Stimulated activated CD4-positive, alpha-beta T cell treated with anti-CD3 and anti-CD28 coated beads, Interleukin-15, amount 100 ng/mL, for 48 hours (primary cell): ENCODE measurements around the gene CD6.

Source experiments
- DNase-seq, 2 donors: peaks; one replicate each; pipeline ENCODE4 v3.0.0-alpha.2; 2020; ENCODE audit warnings: low read depth in 2 of 2

CD6 gene

DNA sequence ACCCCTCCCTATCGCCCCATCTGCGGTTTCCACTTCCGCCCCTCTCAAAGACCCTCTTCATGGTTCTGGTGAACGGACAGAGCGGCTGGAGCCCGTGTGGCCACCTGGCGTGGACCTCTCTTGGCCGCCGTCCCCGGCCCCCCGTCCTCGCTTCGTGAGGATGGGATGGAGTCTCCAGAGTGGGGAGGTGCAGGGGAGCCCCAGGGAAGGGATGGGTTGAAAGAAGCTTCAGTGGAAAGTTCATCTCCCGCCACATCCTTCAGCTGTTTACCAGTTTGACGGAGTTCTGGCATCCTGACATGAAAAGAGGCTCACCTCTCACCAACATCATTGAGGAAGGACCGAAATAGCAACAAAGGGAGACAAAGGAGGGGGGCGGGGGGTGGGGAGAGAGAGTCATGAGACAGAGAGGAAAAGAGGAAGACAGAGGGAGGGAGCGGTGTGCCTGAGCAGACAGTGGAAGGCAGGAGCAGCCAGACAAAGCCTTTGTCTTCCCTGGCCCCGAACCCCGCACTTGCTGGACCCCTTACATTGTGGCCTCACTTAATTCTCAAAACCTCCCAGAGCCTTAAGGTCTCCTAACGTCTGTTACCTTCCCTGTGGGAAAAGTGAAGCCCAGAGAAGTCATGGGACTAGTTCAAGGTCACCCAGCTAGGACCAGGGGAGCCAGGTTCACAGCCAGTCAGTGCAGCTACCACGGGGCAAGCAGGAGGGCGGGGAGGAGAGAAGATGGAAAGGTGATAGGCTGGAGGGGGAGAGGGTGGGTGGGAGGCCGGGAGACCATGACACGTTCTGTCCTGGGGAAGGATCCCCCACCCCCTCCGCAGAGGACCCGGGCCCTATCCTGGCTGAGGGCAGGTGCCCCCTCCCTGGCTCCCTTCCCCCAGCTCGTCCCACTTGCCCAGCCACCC, 54.9 kb downstream of the CD6 start:
- no peak for DNase-seq

DNA sequence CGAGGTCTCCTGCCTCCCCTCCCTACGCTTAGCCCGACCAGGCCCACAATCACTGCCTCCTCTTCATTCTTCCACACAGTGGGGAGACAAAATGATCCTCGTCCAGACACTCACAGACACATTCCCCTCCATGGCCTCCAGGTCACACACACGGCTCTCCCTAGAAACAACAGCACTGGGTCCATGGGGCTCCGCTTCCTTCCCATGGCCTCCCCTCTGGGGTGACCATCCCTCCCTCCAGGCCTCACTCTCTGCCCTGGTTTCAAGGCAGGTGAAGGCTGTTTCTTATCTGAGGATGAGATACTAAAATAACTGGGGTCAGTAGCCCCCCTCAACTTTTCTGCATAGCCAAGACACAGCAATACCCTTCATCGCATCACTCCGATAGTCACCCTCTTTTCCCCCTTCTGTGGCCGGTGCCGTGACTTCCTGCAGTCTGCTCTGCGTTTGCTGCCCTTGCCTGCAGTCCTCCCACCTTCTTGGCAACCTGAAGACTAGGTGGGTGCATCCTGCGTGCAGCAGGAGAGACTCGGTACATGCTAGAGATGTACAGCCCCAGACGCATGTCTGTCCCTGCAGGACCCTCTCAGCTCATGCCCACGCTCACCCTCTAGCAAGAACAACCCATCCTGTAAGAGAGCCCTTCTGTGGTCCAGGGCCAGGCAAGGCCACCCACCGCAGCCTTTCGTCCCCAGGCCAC, 55.8 kb downstream of the CD6 start:
- no peak for DNase-seq

DNA sequence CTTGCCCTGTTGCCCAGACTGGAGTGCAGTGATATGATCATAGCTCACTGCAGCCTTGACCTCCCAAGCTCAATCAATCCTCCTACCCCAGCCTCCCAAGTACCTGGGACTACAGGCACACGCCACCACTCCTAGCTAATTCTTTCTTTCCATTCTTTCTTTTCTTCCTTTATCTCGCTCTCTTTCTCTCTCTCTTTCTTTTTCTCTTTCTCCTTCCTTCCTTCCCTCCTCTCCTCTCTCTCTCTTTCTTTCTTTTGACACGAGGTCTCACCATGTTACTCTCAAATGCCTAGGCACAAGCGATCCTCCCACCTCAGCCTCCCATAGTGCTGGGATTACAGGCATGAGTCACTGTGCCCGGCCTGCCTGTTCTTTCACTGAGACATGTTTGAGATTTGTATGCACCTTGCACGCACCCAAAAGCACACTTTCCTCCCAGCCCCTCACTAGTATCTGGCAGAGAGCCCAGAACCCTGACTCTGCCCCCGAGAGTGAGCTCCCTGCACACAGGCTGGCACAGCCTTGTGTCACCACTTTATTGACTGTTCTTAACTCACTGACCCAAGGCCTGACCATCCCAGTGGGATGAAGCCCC, 56.8 kb downstream of the CD6 start:
- peak; percentile 68 for DNase-seq

DNA sequence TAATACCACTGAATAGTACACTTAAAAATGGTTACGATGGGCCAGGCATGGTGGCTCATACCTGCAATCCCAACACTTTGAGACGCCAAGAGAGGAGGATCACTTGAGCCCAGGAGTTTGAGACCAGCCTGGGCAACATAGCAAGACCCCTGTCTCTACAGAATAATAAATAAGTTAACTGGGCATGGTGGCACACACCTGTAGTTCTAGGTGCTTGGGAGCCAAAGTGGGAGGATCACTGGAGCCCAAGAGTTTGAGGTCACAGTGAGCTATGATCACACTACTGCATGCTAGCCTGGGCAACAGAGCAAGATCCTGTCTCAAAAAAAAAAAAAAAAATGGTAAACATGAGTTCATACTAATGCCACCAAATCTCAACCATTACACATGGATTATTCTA, 61.3 kb downstream of the CD6 start:
- no peak for DNase-seq

DNA sequence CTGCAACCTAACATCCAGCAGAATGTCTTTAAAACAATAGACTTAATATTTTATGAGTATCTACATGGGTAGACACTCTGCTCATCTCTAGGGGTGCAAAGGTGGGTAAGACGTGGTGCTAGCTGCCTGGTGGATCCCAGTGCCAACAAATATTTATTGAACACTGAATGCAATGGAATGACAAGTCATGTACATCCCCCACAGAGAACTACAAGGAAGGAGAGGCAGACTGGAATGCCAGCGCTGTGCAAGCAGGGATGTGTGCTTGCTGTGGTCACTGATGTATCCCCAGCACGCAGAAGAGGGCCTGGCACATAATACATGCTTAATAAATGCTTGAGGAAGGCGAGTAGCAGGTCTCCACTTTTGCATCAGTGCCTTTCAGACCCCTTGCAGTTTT, 61.9 kb downstream of the CD6 start:
- no peak for DNase-seq

DNA sequence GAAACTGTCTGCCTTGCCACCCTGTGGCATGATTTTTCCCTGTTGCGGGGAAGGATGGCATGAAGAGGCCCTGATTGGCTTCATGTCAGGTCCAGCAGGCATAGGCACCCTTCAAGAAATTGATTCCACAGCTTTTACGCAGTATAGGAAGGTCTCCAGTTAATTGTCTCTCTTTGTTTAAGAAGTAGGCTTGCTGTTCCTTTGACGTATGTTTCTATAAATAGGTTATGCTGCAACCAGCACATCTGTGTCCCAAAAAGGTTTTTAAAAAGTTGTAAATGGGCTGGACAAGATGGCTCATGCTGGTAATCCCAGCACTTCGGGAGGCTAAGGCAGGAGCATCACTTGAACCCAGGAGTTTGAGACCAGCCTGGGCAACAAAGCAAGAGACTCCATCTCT, 62.6 kb downstream of the CD6 start:
- no peak for DNase-seq

DNA sequence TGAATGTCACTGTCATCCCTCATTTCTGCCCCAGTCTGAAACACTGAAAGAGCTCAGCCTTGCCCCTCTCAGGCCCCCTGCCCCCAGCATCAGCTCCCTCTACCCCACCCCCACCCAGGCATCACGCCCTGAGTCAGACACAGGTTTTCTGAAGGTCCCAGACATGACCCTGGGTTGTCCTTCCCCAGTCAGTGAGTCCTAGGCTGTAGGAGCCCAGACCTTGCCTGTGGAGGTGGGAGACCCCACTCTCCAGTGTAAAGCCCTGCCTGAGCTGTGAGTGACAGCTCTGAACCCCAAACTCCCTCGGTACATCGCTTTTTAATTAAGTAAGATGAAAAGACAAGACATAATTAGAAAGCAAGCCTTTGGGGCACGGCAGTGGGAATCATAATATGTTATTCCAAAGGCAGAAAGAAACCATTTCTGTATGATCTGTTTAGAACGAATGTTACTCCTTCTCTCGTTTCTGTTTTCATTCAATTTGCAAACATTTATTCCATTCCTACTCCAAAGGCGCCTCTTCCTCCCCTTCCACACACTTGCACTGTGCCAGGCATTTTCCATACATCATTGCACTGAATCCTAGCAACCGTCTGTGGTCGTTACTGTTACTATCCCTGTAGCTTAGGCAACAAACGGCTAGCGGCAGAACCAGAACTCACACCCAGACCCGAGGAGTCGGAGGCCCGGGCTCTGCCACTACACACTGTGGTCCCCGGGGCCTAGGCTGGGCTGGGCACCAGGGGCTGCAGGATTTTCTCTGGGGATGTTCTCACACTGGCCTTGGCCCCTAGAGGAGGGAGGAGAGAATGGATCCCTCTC, 63.4 kb downstream of the CD6 start:
- DNase-seq, result no peak

DNA sequence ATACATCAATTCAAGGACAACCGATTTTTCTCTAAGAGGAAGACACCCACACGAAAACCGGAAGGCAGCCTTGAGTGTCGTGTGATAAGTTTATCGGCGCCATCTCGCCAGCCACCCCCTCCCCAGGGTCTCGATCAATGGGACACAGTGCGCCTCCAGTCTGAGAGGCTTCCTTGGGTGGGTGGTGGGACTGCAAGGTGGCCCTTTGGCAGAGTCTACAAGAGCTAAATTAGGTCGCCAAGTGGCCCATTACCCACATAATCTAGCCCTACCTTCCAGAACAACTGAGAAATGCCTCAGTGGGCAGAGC, 64.0 kb downstream of the CD6 start:
- no peak for DNase-seq

DNA sequence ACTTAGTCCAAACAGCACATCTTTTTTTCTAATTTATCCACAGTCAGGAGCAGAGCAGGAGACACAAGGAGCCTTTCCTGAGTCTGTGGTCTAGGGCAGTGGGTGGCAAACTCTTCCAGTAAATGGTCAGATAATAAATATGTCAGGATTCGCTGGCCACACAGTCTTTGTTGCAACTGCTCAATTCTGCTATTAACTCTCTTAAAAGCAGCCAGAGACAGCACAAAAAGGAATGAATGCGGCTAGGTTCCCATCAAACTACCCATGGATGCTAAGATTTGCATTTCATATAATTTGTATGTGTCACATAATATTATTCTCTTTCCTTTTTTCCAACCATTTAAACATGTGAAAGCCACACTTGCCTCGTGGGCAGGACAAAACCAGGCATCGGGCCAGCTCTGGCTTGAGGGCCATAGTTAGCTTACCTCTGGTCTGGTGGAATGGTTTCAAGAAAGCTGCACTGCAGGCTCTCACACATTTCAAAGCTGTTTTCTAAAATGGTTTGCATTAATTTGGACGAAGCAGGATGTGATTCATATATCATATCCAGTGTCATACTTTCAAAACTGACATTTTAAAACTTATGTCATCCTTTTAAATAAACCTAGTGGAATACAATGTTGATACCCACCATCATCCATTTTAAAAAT, 66.1 kb downstream of the CD6 start:
- DNase-seq, result no peak

DNA sequence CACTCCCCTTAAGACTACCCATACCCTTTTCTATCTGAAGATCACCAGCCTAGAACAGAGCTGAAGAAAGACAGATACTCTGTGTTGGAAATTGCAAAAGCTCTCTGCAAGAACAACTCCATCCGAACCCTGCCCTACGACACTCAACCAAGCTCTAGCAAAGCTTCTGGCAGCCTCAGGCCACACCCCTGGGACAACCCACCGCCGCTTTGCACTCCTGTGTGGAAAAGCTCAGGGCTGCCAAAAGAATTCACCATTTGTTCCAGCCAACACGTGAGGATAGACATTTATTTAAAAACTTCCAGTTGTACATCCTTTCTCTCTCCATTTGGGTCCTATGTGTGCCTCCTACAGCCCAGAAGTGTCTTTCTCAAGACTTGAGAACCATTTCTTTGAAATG, 68.4 kb downstream of the CD6 start:
- DNase-seq, result no peak

DNA sequence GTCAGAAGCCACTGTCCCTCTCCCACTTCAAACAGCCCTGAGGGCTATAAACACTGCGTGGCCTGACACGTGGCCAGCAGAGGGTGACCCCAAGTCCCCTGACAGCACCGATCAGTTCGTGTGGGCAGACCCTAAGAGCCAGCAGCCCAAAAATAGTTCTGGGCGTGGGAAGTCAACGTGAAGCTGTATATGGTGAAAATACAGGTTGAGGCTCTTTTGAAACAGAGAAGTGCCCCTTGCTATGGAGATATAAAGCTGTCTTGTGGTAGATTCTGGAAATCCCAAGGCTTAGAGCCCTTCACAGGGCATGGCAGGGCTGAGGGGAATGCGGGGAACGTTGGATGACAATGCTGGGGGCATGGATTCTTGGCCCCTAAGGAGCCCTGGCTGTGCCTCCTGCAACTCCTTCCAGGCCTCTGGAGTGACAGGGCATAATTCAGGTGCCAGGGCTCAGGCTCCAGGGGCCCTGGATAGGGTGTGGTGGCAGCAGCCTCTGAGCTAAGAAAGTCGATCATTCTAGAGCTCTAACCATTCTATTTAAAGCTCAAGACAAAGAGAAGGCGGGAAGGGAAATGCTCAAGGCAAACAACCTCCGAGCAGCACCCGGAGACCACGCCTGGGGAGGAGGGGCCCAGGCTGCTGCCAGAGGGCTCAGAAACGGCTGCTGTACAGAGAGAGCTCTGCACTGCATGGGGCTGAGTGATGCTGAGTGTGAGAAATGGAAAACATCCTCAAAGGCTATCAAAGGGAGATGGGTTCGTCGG, 70.5 kb downstream of the CD6 start:
- peak in 1 of 2 donors; percentile 78 for DNase-seq

DNA sequence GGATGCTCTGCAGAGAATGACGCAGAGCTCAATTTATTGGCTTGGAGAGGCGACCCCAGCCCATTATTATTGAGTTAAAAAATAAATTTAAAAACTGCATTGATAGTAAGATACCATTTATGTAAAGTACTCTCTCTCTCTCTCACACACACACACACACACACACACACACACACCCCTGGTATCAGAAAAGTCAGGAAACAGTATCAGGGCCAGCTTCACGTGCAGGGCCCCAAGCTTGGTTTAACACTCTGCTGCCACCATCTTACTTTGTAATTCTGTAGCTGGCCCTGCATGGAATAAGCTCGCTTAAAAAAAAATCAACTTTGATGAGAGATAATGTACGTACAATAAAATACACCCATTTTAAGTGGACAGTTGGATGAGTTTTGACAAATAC, 71.1 kb downstream of the CD6 start:
- no peak for DNase-seq

DNA sequence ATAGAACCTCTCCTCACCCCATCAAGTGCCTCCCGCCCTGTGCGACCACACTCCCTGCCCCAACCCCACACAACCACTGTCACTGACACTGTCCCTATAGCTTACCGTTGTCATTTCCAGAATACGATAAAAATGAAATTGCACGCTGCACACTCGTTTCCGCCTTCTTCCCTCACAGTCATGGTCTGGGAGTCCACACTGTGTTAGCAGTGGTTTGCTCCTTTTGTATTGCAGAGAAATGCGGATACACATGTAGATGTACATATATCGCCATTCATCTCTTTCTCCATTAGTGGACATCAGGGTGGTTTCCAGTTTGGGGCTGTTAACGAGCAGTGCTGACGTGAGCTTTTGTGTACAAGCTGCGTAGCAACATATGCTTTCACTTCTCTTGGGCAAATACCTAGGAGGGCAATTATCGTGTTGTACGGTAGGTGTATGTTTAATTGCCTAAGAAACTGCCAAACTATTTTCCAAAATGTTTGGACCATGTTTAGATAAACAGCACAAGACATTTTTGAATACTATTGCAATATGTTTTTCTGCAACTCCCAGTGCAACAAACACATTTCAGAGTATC, 71.6 kb downstream of the CD6 start:
- no peak for DNase-seq

DNA sequence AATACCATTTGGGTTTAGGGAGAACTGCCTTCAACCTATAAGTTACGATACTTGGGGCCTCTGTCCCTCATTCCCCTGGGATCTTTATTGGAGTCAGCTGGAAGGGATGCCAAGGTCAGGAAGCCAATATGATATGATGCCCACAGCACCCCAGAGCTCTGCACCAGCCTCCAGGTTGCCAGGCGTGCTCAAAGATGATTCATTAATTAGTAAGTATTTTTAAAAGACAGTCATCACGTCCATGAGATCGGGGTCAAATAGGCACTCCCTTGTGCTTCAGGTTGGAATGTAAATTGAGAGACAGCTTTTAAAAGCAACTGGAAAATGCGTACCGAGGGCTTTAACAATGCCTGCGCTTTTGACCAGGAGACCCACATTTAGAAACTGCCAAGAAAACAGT, 73.8 kb downstream of the CD6 start:
- DNase-seq, result no peak

DNA sequence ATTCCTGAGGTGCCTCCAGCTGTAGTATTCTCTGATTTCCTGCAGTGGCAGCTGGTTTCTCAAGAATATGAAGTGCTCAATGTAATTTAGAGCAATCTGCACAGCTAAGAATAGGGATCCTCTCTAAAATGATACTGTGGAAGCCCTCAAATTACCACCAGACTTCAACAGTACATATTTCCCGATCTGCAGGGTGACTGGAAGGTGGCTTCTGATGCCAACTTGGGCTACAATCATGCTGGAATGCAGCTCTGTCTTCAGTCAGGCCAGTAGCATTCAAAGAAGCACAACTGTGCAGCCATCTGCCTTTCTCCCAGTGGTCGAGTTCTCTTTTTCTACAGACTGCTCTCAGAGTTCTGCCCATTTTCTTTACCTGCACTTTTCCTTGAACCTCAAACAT, 75.4 kb downstream of the CD6 start:
- no peak for DNase-seq

DNA sequence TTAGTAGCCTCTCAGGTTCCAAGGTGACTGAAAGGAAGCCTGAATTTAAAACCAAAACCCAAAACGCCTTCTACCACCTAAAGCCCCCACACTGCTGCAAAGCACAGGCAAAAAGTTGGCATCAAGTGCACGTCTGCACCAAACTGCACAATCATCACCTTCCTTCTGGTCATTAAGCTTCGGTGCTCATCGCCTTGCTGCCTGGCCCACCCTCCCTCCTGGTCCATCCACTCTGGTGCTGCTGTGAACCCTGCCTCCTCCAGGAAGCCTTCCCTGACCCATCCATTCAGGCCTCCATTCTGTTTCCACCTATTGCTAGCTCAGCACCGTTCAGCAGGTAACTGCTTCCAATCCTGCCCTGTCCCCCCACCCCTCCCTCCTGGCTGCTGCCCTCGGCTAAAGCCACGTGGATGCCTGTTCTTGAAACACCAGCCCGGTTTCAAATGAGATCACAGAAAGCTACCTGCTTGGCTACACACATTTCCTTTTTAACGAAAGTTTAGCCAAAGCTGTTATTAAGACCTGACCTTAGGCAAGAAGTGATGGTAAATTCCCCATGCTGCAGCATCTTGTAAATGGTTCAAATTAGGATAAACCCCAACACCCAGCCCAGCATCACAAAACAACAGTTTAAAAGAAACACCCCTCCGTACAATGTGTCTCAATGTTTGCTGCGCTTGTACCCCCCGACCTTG, 77.0 kb downstream of the CD6 start:
- DNase-seq, result no peak

DNA sequence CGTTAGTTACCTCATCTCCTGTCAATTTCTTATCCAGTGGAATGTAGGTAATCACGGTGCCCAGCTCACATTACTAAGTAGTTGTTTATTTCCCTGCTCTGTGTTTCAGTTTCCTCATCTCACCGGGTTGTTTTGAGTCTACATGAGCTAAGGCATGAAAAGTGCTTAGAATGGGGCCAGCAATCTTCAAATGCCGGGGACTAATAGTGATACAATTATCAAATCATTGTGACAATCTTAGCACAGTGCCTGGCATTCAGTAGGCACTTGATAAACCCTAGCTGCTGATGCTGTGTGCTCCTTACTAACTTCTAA, 77.5 kb downstream of the CD6 start:
- DNase-seq, result no peak

DNA sequence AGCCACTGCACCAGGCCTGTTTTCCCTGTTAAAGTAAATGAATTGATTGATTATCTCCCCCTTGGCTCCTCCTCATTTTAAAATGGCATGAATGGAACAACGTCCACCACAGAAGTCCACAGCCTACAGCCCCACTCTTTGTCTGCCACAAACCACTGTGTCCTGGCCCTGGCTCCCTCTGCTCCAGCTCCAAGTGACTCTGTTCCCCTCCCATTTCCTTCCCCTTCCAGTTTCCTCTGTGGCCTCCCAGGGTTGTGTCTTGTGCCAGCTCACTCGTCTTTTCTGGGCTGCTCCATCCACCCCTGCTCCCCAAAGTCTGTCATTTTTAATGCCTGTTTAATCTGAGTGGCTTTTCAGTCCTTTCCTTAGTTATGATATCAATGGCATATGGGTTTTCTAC, 78.4 kb downstream of the CD6 start:
- no peak for DNase-seq

DNA sequence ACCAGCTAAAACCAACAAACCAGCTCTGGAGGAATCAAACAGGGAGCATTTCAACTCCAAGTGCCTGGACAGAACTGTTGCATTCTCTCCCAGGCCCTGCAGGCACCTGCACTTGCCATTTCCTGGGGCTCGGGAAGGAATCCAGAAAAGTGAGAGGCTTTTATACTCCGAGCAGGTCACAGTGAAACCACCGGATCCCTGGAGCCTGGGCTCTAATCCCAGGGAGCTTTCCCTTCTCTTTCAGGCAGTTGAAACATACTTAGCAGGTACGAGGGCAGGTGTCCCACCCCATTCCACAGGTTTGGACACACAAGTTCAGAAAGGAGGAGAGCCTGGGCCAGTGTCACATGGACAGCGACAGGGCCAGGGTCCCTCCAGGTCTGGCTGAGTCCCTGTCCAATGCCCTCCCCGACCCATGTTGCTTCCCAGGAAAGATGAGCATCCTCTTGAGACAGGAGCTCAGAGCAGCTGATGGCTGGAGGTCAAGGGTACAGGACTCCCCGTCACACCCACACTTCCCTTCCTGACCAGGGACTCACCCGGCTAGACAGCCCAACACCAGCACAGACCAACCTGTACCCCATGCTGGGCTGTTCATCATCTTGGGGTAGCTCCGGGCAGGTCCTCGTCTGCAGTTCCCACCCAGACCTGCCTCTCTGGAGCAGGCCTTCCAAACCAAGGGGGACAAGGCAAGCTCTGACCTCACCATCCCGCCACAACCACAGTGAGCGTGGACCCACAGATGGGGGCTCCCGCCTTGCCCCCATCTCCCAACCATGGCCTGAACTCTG, 80.9 kb downstream of the CD6 start:
- DNase-seq, result no peak
